PC-3 (cell line): Measurements from ENCODE around the gene FRMPD1.

Experiments used
- EZH2 ChIP-seq: fragments of 300-600 bp; sonication (generic); IDR thresholded peaks from one replicate; pipeline ENCODE4 v1.6.1; 2017; ENCODE audit warnings: antibody characterized with exemption, mild to moderate bottlenecking, low read length; ENCODE audit not compliant: unreplicated experiment
- EZH2phosphoT487 ChIP-seq: fragments of 300-600 bp; sonication (generic); IDR thresholded peaks from 2 replicates; pipeline ENCODE4 v1.6.1; 2018; ENCODE audit warnings: mild to moderate bottlenecking, antibody characterized with exemption, low read length, borderline replicate concordance
- TF ChIP-seq, protein P1 (sequence below): fragments of 300-600 bp; sonication (generic); conservative IDR thresholded peaks from 2 replicates; pipeline ENCODE4 v1.5.1; 2017; ENCODE audit warnings: antibody characterized with exemption, low read depth, mild to moderate bottlenecking, low read length

DNA sequence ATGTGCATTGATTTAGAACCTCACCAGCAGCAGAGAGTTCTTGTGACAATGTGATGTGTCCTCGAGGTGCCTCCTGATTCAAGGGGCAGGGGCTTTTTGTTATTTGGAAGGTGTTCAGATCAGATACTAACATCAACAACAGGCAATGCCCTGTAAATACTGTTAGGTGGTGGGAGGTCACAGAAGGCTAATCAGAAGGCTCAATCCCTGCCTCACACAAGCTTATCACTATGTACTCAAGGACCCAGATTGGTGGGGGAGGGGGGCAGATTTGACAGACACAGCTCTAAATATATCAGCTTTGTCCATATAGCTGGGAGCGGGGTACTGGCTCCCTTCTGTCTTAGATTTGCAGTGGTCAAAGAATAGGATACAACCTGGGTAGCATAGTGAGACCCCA, 2.6 kb downstream of the FRMPD1 start:
- TF ChIP-seq, protein P1, sequence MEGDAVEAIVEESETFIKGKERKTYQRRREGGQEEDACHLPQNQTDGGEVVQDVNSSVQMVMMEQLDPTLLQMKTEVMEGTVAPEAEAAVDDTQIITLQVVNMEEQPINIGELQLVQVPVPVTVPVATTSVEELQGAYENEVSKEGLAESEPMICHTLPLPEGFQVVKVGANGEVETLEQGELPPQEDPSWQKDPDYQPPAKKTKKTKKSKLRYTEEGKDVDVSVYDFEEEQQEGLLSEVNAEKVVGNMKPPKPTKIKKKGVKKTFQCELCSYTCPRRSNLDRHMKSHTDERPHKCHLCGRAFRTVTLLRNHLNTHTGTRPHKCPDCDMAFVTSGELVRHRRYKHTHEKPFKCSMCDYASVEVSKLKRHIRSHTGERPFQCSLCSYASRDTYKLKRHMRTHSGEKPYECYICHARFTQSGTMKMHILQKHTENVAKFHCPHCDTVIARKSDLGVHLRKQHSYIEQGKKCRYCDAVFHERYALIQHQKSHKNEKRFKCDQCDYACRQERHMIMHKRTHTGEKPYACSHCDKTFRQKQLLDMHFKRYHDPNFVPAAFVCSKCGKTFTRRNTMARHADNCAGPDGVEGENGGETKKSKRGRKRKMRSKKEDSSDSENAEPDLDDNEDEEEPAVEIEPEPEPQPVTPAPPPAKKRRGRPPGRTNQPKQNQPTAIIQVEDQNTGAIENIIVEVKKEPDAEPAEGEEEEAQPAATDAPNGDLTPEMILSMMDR: no peak
- no peak for TF ChIP-seq EZH2phosphoT487
- no peak for TF ChIP-seq EZH2
